Activated T-helper 9 cell treated with anti-CD3 and anti-CD28 coated beads, Interleukin-2, amount 50 U/mL, for 16 hours (primary cell): Measurements from ENCODE around the gene UTP15.

Source experiments
- DNase-seq: peaks from one replicate; pipeline ENCODE4 v3.0.0-alpha.2; 2020; ENCODE audit warnings: low read depth

Gene UTP15, protein sequence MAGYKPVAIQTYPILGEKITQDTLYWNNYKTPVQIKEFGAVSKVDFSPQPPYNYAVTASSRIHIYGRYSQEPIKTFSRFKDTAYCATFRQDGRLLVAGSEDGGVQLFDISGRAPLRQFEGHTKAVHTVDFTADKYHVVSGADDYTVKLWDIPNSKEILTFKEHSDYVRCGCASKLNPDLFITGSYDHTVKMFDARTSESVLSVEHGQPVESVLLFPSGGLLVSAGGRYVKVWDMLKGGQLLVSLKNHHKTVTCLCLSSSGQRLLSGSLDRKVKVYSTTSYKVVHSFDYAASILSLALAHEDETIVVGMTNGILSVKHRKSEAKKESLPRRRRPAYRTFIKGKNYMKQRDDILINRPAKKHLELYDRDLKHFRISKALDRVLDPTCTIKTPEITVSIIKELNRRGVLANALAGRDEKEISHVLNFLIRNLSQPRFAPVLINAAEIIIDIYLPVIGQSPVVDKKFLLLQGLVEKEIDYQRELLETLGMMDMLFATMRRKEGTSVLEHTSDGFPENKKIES

DNA sequence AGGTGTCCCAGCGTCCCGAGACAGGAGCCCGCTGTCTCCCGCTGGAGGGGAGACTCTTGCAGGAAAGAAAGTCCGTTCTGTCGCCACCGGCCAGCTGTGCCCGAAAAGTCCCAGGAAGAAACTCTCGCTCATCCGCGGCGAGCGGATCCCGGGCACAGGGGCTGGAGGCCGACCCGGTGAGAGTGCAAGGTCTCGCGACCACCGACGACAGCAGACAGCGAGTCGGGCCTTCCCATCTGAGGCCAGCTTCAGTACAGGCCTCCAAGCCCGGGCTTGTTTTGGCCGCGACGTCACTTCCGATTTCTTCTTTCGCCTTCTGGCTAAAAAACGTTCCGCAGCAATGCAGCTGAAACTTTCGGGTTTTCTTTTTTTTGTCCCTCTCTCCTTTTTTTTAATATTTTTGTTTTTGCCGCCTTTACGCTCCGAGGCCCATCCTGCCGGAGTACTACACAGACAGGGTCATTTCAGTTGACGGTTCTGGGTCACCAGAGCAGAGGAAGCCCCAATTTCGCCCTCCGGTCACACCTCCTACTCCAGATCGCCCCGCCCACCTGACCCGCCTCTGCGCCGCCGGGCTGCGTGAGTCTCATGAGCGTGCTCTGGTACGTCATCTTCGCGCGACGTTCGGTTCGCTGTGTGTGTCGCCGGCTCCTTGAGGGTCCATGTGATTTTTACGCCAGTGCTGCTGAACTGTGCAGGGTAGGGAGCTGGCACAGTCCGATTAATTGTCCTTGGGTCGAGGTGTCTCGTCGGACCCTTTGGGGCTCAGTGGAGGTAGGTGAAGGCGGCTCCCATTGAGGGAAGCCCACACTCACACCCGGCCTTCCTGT is at the start of gene UTP15, which contains the start of gene ANKRA2:
Gene UTP15, plus strand, starts transcription at position 605 of the 830 bp plus-strand sequence. CDS start 1,602 bp downstream, outside the sequence.
Gene ANKRA2, minus strand, starts transcription at position 501 of the 830 bp plus-strand sequence. CDS start 2,758 bp downstream, outside the sequence.
- DNase-seq, result peak; percentile 98

- DNase-seq, result peak; percentile 24
Observed at GRCh38 chr5:73519531-73520283, 45.8 kb upstream of the UTP15 start.

DNA sequence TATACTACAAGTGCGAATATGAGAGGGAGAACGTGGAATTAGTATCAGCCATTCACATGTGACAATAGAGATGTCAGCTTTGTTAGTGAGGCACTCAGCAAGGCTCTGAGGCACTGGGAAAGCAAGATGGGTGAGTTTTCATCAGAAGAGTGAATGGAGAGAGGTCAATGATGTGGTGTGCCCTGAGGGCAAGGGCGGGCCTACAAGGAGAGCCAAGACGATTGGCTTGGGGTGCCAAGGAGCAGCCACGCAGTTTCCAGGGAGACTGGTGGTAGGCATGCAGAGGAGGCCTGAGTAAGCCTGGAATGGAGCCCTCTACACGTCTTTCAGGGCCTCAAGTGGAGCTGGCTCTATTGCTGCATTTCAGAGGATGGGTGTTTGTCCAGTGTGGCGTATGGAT is 42.6 kb upstream of the UTP15 start:
- no peak for DNase-seq

- no peak for DNase-seq
Observed at GRCh38 chr5:73523861-73524260, 41.7 kb upstream of the UTP15 start.

GRCh38 chr5:73525606-73526203 is 39.8 kb upstream of the UTP15 start:
- DNase-seq, result no peak

DNA sequence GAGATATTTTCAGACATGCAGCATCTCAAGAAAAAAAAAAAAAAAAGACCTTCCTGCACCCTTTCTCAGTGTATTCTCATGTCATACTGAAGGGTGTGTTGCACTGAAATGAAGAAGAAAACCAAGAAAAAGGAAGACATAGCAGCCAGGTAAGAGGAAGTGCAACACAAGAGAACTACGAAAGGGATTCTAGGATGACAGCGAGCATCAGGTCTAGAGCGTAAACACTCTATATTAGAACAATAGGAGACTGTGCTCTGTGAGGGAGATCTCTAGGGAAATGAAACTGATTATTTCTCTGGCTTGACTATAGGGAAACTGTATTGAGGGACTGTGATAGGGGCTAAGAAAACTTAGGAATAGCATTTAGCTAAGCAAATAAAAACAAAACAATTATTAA is 37.3 kb upstream of the UTP15 start:
- DNase-seq, result no peak

- no peak for DNase-seq
Observed at GRCh38 chr5:73529081-73529480, 36.5 kb upstream of the UTP15 start.

DNA sequence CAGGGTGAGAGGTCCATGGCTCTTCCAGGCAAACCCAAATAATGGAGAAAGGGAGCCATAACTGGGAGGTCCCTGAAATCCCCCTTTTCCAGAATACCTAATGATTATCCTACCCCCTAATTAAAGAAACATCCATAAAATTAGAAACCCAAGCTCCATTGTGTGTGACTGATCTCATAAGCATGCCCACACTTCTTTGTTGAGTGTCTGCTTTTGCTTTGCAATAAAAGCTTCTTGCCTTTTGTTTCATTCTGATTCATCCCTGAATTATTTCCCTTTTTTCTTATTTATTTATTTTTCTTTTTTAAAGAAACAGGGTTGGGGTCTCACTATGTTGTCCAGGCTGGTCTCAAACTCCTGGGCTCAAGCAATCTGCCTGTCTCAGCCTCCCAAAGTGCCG is 34.2 kb upstream of the UTP15 start:
- DNase-seq, result no peak

DNA sequence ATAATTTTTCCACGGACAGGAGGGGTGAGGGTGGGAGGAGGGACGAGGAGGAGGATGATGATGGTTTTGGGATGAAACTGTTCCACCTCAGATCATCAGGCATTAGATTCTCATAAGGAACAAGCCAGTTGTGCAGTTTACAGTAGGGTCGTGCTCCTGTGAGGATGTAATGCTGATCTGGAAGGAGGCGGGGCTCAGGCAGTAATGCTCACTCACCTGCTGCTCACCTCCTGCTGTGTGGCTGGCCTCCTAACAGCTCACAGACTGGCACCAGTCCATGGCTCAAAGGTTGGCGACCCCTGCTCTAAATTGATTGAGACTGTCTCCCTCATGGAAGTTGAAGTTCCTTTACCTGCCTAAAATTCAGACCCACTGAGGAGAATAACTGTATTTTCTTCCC is 33.3 kb upstream of the UTP15 start:
- no peak for DNase-seq

DNA sequence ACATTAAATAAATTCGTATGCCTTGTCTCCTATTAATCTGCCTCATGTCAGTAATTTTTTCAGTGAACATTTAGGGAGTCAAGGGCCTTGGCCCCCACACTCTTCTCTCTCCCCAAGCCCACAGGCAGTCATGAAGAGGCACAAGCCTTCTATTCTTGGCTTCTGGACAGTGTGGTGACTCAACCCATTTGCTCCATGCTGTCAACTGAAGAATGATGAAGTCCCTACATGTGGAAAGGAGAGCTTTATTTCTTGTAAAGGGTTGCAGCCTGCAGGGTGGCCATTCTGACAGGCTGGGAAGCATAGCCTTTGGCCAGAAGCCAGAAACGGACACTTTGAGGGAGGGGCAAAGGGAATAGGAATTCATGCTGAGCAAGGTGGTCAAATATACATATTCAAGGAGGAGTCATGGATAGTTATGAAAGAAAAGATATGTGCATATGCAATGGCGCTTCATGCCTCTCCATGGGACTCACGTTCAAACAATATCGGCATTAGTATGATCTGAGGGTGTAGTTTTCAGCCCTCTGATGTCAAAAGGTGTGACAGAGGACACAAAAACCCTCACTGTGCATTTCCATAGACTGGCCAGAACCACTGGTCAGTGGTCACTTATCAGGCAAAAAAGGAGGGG is 31.4 kb upstream of the UTP15 start:
- DNase-seq, result no peak

DNA sequence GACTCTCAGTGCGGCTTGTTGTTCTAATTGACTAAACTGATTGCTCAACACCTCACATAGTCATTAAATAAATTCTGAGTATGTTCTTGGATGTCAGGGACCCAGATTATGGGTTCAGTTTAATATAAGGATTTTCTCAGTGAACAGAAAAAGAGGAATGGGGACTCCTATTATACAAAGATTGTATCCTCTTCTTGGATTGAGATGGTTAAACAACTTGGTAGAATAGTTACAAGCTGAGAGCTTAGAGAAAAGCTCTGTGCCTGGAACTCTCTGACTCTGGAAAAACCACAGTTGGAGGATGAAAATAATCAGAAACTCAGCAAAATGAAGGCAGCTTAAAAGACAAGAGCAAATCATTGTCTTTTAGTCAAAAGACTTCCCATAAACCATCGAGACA is 30.6 kb upstream of the UTP15 start:
- no peak for DNase-seq

- DNase-seq, result no peak
Observed at GRCh38 chr5:73539730-73540129, 25.8 kb upstream of the UTP15 start.

DNA sequence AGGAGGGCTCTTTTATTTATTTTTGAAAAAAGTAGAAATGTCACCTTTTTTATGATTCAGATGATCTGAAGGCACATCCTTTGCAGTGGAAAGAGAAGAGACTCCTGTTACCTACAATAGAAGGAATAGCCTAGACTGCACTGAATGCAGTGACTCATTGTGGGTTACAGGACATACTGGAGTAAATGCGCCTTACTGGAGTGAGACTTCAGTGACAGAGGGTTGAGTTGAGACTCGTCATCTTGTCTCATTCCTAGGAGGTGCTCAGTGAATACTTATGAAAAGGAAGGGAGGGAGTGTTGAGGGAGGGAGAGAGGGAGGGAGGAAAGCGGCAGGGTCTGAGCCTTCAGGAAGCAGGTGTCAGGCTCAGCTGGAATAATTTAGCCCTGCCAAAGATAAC is 25.4 kb upstream of the UTP15 start:
- DNase-seq, result no peak

GRCh38 chr5:73542020-73542419 is 23.5 kb upstream of the UTP15 start:
- DNase-seq, result no peak

DNA sequence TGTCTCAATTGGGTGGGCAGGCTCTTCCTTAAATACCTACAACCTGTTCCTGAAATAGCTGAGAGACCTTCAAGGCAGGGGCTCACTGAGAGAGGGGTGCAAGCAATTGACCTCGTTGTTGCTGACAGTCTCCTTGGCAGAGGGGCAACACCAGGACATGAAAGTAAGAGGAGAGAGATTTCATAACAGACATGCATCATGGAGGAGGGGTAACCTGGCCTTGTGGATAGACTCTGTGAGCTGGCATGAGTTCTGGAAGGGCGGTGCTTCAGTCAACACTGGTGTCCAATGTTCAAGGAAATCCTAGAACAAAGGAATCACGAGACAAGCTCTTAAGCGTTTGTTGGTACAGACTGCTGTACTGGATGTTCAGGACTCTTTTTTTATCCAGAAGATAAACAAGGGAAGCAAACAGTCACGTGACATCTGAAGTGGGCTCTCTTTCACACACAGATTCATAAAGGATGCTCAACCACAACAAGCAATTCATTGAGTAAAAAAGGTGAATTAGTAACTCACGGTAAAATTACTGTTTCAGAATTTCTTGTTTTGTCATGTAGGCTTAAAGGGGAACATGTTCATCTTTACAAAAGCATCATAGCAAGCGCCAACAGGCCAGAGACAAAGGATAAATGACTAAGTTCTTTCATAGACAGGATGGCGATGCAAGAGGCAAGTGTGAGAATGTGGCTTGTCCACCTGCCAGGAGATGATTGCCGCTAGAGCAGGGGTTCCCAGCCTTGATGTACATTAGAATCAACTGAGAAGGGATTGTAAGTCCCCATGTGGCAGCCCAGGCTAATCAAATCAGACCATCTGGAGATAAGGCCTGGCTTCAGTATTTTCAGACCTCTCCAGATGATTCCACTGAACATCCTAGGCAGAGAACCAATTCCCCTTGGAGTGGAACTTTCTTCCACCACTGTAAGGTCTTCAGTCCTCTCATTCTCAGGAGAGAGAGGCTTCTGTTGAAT is 20.8 kb upstream of the UTP15 start:
- DNase-seq, result no peak

DNA sequence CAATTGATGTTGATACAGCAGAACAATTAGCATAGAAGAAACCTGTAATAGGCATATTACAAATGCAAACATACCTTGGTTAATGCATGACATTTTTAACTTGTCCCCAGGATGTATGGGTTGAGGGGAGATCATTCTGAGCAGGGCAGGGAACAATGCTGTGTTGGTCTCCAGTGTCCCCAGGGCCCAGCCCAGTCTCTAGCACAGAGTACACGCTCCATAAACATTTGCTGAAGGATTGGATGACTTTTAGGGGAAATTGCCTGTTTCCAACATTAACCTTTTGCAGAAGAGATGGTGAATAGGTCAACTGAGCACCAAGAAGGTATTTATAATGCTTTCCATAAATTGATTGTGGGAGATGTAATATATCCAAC is 20.2 kb upstream of the UTP15 start:
- DNase-seq, result no peak

- no peak for DNase-seq
Observed at GRCh38 chr5:73550016-73550415, 15.5 kb upstream of the UTP15 start.

DNA sequence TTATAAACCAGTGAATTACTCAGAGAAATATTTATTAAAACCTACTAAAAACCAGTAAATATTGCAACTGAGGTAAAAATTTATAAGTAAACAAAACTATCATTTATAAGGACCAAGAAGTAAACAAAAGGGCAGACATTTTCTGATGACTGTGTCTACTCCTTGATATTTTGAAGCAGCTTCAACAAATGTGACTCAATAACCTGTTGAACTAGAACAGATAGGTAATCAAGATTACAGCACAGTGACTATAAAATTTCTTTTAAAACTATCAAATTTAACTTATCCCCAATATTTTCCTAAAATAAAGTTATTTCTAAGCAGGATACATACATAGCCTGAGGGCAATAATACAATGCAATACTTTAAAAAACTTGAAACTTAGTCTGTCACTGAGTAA is 12.9 kb upstream of the UTP15 start:
- DNase-seq, result no peak

- no peak for DNase-seq
Observed at GRCh38 chr5:73558950-73559349, 6.6 kb upstream of the UTP15 start.

DNA sequence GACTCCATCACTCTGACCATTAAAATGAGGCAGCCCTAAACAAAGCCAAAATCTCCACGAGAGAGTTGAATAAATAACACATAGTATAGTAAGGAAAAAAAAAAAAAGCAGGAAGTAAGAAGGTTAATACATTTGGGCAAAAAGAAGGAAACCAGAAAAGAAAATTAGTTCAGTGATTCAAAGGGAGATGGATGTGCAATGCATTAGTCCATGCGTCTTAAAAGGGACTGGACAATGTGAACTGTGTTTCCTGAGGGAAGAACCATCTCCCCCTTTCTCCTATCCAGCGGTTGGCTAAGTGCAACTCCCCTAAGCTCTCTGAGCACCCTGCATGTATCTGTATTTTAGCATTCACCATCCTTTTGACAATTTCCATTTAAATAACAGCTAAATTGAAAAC is 1.5 kb upstream of the UTP15 start:
- no peak for DNase-seq
